ENCODE data around the gene ARMH1. TPM values are rescaled to one million over a fixed set of nuclear protein-coding genes. Genes with fewer than 3 reads are reported as not detected.
A peak's percentile ranks its signal among the peaks of the same experiment; 100 is the strongest.

The ARMH1 gene
- total and polyA plus RNA-seq, 2 donors (not counting 1 experiment from before 2014, with no cell fraction given): 10.2 to 225 TPM

- peaks cover 18 to 21% of the 10 kb centered on the region in 2 donors for H3K4me1 ChIP-seq (ENCODE audit: control insufficient read depth in 2 of 2, insufficient read depth in 2 of 2, low read length in 2 of 2)
- Mint-ChIP-seq H3K27me3 (no peaks in the 10 kb centered on the region), H3K4me3 (no peak overlapping the region), H3K9me3 (ENCODE audit: insufficient read depth) (no peaks in the 10 kb centered on the region), H3K4me1 (peaks cover 20% of the 10 kb centered on the region), H3K27ac (no peak overlapping the region)
- 90% methylated on average over 4 of the region's 6 CpGs for WGBS (ENCODE audit: insufficient coverage)
- H3K79me2 ChIP-seq (ENCODE audit: control insufficient read depth, insufficient read depth, low read length): peaks cover 9% of the 10 kb centered on the region
- no peaks in the 10 kb centered on the region for H3K9me3 ChIP-seq (ENCODE audit: control extremely low read depth in 1 of 3, control insufficient read depth in 2 of 3, insufficient read depth in 1 of 3, low read length in 2 of 3)
- ChIA-PET POLR2A (no interaction called here), CTCF (interaction anchor here (0.6 to 2.2 kb wide), 10 partner anchors 7 to 904 kb away, joined by 3 to 23 read pairs (median 4); partner anchors contain the start of gene RPS8)
- DNase-seq (no peak), ATAC-seq (ENCODE audit: low read depth) (no peak)
- H3K27ac ChIP-seq (ENCODE audit: low read length in 2 of 2): no peak overlapping the region
- H2AFZ ChIP-seq (ENCODE audit: insufficient read depth, low read depth, low read length, poor library complexity, severe bottlenecking): no peak overlapping the region
- no peak overlapping the region for H3K4me3 ChIP-seq (ENCODE audit: control extremely low read depth in 1 of 5, extremely low read depth in 1 of 5, insufficient read depth in 1 of 5, low read depth in 2 of 5, low read length in 4 of 5)
- H3K27me3 ChIP-seq (replicated peaks in 1 of 4; ENCODE audit: control extremely low read depth in 1 of 4, control insufficient read depth in 3 of 4, insufficient read depth in 4 of 4, low read length in 3 of 4): no peaks in the 10 kb centered on the region
- H3K4me2 ChIP-seq (replicated peaks; ENCODE audit: low read depth, low read length, poor library complexity, severe bottlenecking): peak overlapping the region; percentile 65
- intact Hi-C loops (cut with micrococcal nuclease): no loop called here
- H3K9ac ChIP-seq (ENCODE audit: low read length): no peak overlapping the region
- no peak for TF ChIP-seq CTCF (IDR thresholded peaks at IDR 0.05)
- TF ChIP-seq EZH2 (IDR thresholded peaks at IDR 0.05; ENCODE audit: borderline replicate concordance, insufficient read depth, low read depth, low read length, poor library complexity, severe bottlenecking): no peak
- no peaks in the 10 kb centered on the region for H4K20me1 ChIP-seq (ENCODE audit: control insufficient read depth, insufficient read depth, low read length, poor library complexity, severe bottlenecking)
- no peaks in the 10 kb centered on the region for H3K36me3 ChIP-seq (replicated peaks in 1 of 2; ENCODE audit: control extremely low read depth in 1 of 2, control insufficient read depth in 1 of 2, extremely low read depth in 1 of 2, insufficient read depth in 2 of 2, low read length in 1 of 2)
Observed at GRCh38 chr1:44707112-44707881, 32.8 kb downstream of the ARMH1 start.

Data from B cell (primary cell).